Measurements from ENCODE around the gene FSD1. TPM values are rescaled to one million over a fixed set of nuclear protein-coding genes. Genes with fewer than 3 reads are reported as not detected.

FSD1 gene
- total RNA-seq, 4 donors from 2014 or later, result not detected

- TF ChIP-seq, protein P1, sequence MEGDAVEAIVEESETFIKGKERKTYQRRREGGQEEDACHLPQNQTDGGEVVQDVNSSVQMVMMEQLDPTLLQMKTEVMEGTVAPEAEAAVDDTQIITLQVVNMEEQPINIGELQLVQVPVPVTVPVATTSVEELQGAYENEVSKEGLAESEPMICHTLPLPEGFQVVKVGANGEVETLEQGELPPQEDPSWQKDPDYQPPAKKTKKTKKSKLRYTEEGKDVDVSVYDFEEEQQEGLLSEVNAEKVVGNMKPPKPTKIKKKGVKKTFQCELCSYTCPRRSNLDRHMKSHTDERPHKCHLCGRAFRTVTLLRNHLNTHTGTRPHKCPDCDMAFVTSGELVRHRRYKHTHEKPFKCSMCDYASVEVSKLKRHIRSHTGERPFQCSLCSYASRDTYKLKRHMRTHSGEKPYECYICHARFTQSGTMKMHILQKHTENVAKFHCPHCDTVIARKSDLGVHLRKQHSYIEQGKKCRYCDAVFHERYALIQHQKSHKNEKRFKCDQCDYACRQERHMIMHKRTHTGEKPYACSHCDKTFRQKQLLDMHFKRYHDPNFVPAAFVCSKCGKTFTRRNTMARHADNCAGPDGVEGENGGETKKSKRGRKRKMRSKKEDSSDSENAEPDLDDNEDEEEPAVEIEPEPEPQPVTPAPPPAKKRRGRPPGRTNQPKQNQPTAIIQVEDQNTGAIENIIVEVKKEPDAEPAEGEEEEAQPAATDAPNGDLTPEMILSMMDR (IDR thresholded peaks at IDR 0.05; ENCODE audit: low read depth), result no peak
Measured at GRCh38 chr19:4300589-4300988, 3.8 kb upstream of the FSD1 start.

GRCh38 chr19:4301590-4302242 lies 2.7 kb upstream of the FSD1 start:
- TF ChIP-seq, protein P1 (IDR thresholded peaks at IDR 0.05; ENCODE audit: low read depth), result no peak

DNA sequence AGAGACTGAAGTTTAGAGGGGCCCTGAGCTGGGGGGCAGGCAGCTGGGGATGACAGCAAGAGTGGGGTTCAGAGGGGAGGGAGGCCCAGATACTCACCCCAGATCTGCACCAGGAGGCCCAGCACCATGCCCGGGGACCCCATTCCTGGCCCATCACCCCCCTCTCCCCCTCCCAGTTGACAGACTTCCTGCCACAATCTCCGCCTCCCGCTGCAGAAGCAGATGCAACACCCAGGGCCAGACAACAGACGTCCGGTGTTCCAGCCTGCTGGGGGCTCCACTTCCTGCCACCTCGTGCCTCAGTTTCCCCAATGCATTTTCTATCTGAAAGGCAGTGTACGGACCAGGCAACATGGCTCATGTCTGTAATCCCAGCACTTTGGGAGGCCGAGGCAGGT lies 2.2 kb upstream of the FSD1 start, which contains the start of gene TMIGD2:
Gene TMIGD2 (minus strand): TSS at position 147 of the 398 bp plus-strand sequence. CDS start 4 bp downstream, at position 143.
- TF ChIP-seq, protein P1 (IDR thresholded peaks at IDR 0.05; ENCODE audit: low read depth), result no peak

DNA sequence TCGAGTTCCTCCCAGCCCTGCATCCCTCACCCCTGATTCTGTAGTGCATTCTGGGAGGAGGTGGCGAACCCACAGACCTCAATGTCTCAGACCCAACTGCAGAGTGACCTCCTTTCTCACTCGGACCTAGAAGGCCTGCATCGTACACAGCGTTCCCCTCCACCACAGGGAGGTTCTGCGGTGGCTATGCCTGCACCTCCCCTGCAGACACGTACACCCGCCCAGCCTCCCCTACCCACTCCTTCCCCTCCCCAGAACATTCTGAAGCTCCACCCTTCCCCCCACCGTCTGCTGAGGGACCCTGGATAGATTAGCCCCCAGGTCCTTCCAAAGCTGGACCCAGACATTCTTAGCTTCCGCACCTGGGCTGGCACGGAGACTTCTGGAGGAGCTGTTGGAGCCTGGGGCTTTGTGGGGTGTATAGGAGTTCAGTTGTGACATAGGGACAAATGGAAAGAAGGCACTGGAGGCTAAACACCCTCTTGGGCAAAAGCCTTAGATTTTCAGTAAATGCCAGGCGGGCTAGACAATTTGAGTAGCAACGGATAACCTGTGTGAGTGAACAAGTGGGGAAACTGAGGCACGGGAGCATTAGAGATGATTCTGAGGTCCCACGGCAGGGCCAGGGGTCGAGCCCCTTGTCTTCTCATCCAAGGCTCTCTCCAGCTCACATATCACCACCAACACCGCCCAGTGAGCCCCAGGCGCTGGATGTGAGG lies 420 bp upstream of the FSD1 start:
- TF ChIP-seq, protein P1 (IDR thresholded peaks at IDR 0.05; ENCODE audit: low read depth), result no peak

GRCh38 chr19:4305257-4305612 lies 837 bp downstream of the FSD1 start:
- TF ChIP-seq, protein P1 (IDR thresholded peaks at IDR 0.05; ENCODE audit: low read depth), result no peak

DNA sequence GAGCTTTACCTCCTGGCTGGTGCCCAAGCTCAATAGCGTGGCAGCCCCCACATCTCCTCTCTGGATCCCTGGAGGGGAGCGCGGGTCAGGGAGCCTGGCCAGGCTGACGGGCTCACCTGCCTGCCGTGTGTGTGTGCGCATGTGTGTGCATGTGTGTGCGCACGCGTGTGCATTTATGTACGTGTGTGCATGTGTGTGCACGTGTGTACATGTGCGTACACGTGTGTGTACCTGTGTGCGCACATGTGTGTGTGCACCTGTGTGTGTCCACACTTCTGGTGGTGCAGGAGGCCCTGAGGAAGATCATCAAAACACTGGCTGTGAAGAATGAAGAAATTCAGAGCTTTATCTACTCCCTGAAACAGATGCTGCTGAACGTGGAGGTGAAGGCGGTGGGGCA lies 1.3 kb downstream of the FSD1 start:
- TF ChIP-seq, protein P1 (IDR thresholded peaks at IDR 0.05; ENCODE audit: low read depth), result no peak

GRCh38 chr19:4310247-4311121 lies 6.1 kb downstream of the FSD1 start:
- TF ChIP-seq, protein P1 (IDR thresholded peaks at IDR 0.05; ENCODE audit: low read depth), result no peak
